Stomach (tissue), 9 donors: Measurements from ENCODE around the gene OTUD7B. TPM values are rescaled to one million over a fixed set of nuclear protein-coding genes. Genes with fewer than 3 reads are reported as not detected.

Experiments used
- DNase-seq, 2 donors: peaks; one replicate each; pipeline versions ENCODE4 v3.0.0 to v3.0.0-alpha.2; 2013 to 2019
- H3K27ac ChIP-seq, 5 donors: fragments of 200-600 bp in 4 of 5; sonication (generic) in 4 of 5; one replicate each; pipeline ENCODE4 v1.5.1; 2013 to 2019; ENCODE audit warnings: mild to moderate bottlenecking in 1 of 5, moderate library complexity in 1 of 5
- H3K27me3 ChIP-seq, 3 donors: fragments of 200-600 bp; sonication (generic); one replicate each; pipeline ENCODE4 v1.5.1; 2017 to 2019; ENCODE audit warnings: mixed run types in 1 of 3
- H3K36me3 ChIP-seq, 4 donors: fragments of 200-600 bp; sonication (generic); 1 replicate in 3 of 4; 2 replicates in 1 of 4; pipeline ENCODE4 v1.5.1; 2016 to 2019
- H3K4me1 ChIP-seq, 4 donors: fragments of 200-600 bp; sonication (generic); one replicate each; pipeline ENCODE4 v1.5.1; 2016 to 2019
- H3K4me3 ChIP-seq, 4 donors: fragments of 200-600 bp; sonication (generic) in 3 of 4; one replicate each; pipeline ENCODE4 v1.5.1; 2016 to 2019; ENCODE audit warnings: mild to moderate bottlenecking in 1 of 4
- H3K9me3 ChIP-seq, 4 donors: fragments of 200-600 bp; sonication (generic); one replicate each; pipeline ENCODE4 v1.5.1; 2016 to 2019
- CTCF ChIP-seq, 7 experiments: fragments of 450-650 bp in 4 of 7; fragments of 200-600 bp in 3 of 7; sonication (generic) in 3 of 7; IDR thresholded peaks; one replicate each; pipeline ENCODE4 v1.5.1; 2016 to 2019; ENCODE audit warnings: antibody characterized with exemption in 7 of 7, control low read depth in 2 of 7, mild to moderate bottlenecking in 1 of 7
- EP300 ChIP-seq: sonication (generic); formaldehyde crosslinking; IDR thresholded peaks from one replicate; pipeline ENCODE4 v1.6.1; 2017; ENCODE audit warnings: antibody characterized with exemption
- POLR2A ChIP-seq, 4 donors: fragments of 450-650 bp; IDR thresholded peaks; one replicate each; pipeline ENCODE4 v1.6.1; 2016; ENCODE audit warnings: antibody characterized with exemption in 4 of 4, control low read depth in 2 of 4, mild to moderate bottlenecking in 1 of 4, moderate library complexity in 1 of 4
- POLR2AphosphoS5 ChIP-seq, 3 donors: sonication (generic); formaldehyde crosslinking; IDR thresholded peaks; one replicate each; pipeline ENCODE4 v1.6.1; 2016; ENCODE audit warnings: antibody characterized with exemption in 3 of 3
- WGBS, 5 donors: extraction: QIAGEN DNeasy Blood & Tissue Kit in 3 of 5; methylation state at CpG; one replicate each; pipeline versions ENCODE4 v1.1.5 to v1.1.7; 2013 to 2018; 5-methylcytosine and 5-hydroxymethylcytosine counted together
- intact Hi-C: fragments of 100-400 bp; cut with DNase I; formaldehyde crosslinking; loops from one replicate; pipeline ENCODE4 v1.15.1; 2023; ENCODE audit warnings: low total_unique reads
- polyA plus RNA-seq, 3 donors: library from polyadenylated mRNA; stranded (reverse); fragments of 200-250 nt; gene quantifications; one replicate each; pipeline ENCODE4 v1.2.3, GENCODE V29; 2013
- total RNA-seq, 5 donors: library from RNA; depleted of rRNA; stranded (reverse); fragments of >200 nt; gene quantifications; one replicate each; pipeline versions ENCODE4 v1.1.0 to v1.2.3, GENCODE V29; 2014 to 2016
- donor health status: healthy with polysubstance abuse.
- donor health status: Bipolar disorder and iron deficiency.
- donor health status: healthy.

Gene OTUD7B
- total and polyA plus RNA-seq, 8 donors = 2.2 to 38.8 (median 10.9) TPM

GRCh38 chr1:149986486-149987296, 23.8 kb downstream of the OTUD7B start:
- whole genome bisulfite sequencing, 5 donors = 68 to 81% (median 75%) methylated on average over 4 of the region's 4 CpGs
- intact Hi-C loops = no loop called here

GRCh38 chr1:149979972-149980540, 30.5 kb downstream of the OTUD7B start:
- Histone ChIP-seq H3K27me3 (no peaks in the 10 kb centered on the region), H3K9me3 (no peaks in the 10 kb centered on the region), H3K27ac (no peak overlapping the region), H3K4me1 (peaks cover 6 to 52% (median 25%) of the 10 kb centered on the region in 4 donors), H3K4me3 (no peak overlapping the region), H3K36me3 (peaks cover 12 to 24% (median 24%) of the 10 kb centered on the region in 4 donors)
- no peak for TF ChIP-seq EP300
- no peak for TF ChIP-seq POLR2AphosphoS5 (IDR thresholded peaks at IDR 0.05)
- no peak for TF ChIP-seq CTCF (IDR thresholded peaks at IDR 0.05)
- no peak for TF ChIP-seq POLR2A (IDR thresholded peaks at IDR 0.05)
- intact Hi-C loops = no loop called here
- WGBS, 5 donors = 60 to 82% (median 73%) methylated on average over 3 of the region's 3 CpGs
- peak in 1 of 2 donors; percentile 14 for DNase-seq

More at GRCh38 chr1:149986486-149987296, 23.8 kb downstream of the OTUD7B start:
- Histone ChIP-seq H3K36me3 (peaks cover 0 to 14% (median 3%) of the 10 kb centered on the region in 4 donors), H3K4me1 (peaks cover 8 to 52% (median 31%) of the 10 kb centered on the region in 4 donors), H3K27ac (peak overlapping the region in 1 of 5 donors; percentile 34), H3K9me3 (no peaks in the 10 kb centered on the region), H3K27me3 (no peaks in the 10 kb centered on the region), H3K4me3 (no peak overlapping the region)
- TF ChIP-seq POLR2A (IDR thresholded peaks at IDR 0.05) (no peak), POLR2AphosphoS5 (IDR thresholded peaks at IDR 0.05) (no peak), CTCF (IDR thresholded peaks at IDR 0.05) (no peak), EP300 (no peak)
- DNase-seq = peak in 1 of 2 donors; percentile 76

GRCh38 chr1:149979245-149979971, 31.1 kb downstream of the OTUD7B start:
- Histone ChIP-seq H3K9me3 (no peaks in the 10 kb centered on the region), H3K27me3 (no peaks in the 10 kb centered on the region), H3K27ac (no peak overlapping the region), H3K4me1 (peaks cover 6 to 46% (median 25%) of the 10 kb centered on the region in 4 donors), H3K4me3 (no peak overlapping the region), H3K36me3 (peaks cover 17 to 31% (median 30%) of the 10 kb centered on the region in 4 donors)
- intact Hi-C loops = no loop called here
- no peak for DNase-seq
- no peak for TF ChIP-seq POLR2AphosphoS5 (IDR thresholded peaks at IDR 0.05)
- no peak for TF ChIP-seq CTCF (IDR thresholded peaks at IDR 0.05)
- TF ChIP-seq POLR2A (IDR thresholded peaks at IDR 0.05) = no peak
- no peak for TF ChIP-seq EP300
- 82 to 92% (median 90%) methylated on average over 2 of the region's 2 CpGs for whole genome bisulfite sequencing, 5 donors

- H3K9me3 ChIP-seq = no peaks in the 10 kb centered on the region
- no peak overlapping the region for H3K4me3 ChIP-seq
- H3K27ac ChIP-seq = no peak overlapping the region
- peaks cover 17 to 39% (median 37%) of the 10 kb centered on the region in 4 donors for H3K36me3 ChIP-seq
- 29 to 42% (median 37%) methylated on average over 1 of the region's 1 CpG for WGBS, 5 donors
- intact Hi-C loops = no loop called here
- peaks cover 6 to 46% (median 25%) of the 10 kb centered on the region in 4 donors for H3K4me1 ChIP-seq
- no peaks in the 10 kb centered on the region for H3K27me3 ChIP-seq
- TF ChIP-seq EP300 (no peak), CTCF (IDR thresholded peaks at IDR 0.05) (no peak), POLR2A (IDR thresholded peaks at IDR 0.05) (no peak), POLR2AphosphoS5 (IDR thresholded peaks at IDR 0.05) (no peak)
- DNase-seq = peak in 1 of 2 donors; percentile 28
Observed at GRCh38 chr1:149978547-149979023, 31.9 kb downstream of the OTUD7B start.
